Measurements from ENCODE around the gene SEZ6. TPM values are rescaled to one million over a fixed set of nuclear protein-coding genes. Genes with fewer than 3 reads are reported as not detected.
A peak's percentile ranks its signal among the peaks of the same experiment; 100 is the strongest.

Gene SEZ6
- total RNA-seq, 1 donor from 2014 or later = not detected

DNA sequence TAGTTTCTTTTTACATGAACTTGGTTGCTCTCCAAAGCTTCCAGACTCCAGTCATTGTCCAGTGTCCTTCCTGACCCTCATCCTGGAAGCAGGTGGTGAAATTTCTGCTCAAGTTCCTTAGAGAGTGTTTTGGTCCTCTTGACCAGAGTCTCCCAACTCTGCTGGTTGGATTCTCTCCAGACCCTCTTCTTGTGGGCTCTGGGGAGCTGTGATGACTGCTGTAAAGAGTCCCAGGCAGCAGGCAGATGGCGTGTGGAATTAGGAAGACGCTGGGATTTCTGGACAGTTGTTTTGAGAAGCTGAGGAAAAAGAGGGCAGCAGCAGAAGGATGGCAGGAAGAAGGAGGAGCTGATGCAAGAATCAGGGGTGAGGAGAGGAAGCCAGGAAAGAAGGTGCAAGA lies 1.6 kb upstream of the SEZ6 start:
- H3K27me3 ChIP-seq (ENCODE audit: insufficient read depth, low read length) = peaks cover 46% of the 10 kb centered on the region
- TF ChIP-seq EZH2 (IDR thresholded peaks at IDR 0.05; ENCODE audit: insufficient read depth, low read length) = no peak
- TF ChIP-seq, protein P1, sequence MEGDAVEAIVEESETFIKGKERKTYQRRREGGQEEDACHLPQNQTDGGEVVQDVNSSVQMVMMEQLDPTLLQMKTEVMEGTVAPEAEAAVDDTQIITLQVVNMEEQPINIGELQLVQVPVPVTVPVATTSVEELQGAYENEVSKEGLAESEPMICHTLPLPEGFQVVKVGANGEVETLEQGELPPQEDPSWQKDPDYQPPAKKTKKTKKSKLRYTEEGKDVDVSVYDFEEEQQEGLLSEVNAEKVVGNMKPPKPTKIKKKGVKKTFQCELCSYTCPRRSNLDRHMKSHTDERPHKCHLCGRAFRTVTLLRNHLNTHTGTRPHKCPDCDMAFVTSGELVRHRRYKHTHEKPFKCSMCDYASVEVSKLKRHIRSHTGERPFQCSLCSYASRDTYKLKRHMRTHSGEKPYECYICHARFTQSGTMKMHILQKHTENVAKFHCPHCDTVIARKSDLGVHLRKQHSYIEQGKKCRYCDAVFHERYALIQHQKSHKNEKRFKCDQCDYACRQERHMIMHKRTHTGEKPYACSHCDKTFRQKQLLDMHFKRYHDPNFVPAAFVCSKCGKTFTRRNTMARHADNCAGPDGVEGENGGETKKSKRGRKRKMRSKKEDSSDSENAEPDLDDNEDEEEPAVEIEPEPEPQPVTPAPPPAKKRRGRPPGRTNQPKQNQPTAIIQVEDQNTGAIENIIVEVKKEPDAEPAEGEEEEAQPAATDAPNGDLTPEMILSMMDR (IDR thresholded peaks at IDR 0.05; ENCODE audit: insufficient read depth, low read depth, low read length) = no peak
- H3K4me3 ChIP-seq (ENCODE audit: insufficient read depth, low read depth, low read length) = no peak overlapping the region
- H3K27ac ChIP-seq (ENCODE audit: low read depth, low read length) = no peak overlapping the region
- no peak overlapping the region for H3K9ac ChIP-seq (ENCODE audit: low read length)
- H3K27ac Mint-ChIP-seq (ENCODE audit: unreplicated experiment) = no peak overlapping the region
- peaks cover 11% of the 10 kb centered on the region for H3K4me1 Mint-ChIP-seq (ENCODE audit: low read depth, unreplicated experiment)
- no peaks in the 10 kb centered on the region for H3K79me2 ChIP-seq (ENCODE audit: insufficient read depth, low read length)
- H3K9me3 Mint-ChIP-seq (ENCODE audit: unreplicated experiment) = peaks cover 2% of the 10 kb centered on the region
- no peaks in the 10 kb centered on the region for H3K9me3 ChIP-seq (ENCODE audit: insufficient read depth, low read depth, low read length)
- H4K20me1 ChIP-seq (ENCODE audit: insufficient read depth, low read length) = peaks cover 2% of the 10 kb centered on the region
- H3K36me3 Mint-ChIP-seq (ENCODE audit: low read depth, unreplicated experiment) = peaks cover 2% of the 10 kb centered on the region
- H3K4me1 ChIP-seq (ENCODE audit: insufficient read depth, low read length) = peaks cover 2% of the 10 kb centered on the region
- FAIRE-seq (no peak), DNase-seq (ENCODE audit: low read depth) (no peak)
- H3K4me2 ChIP-seq (ENCODE audit: low read length) = no peak overlapping the region
- H3K27me3 Mint-ChIP-seq (ENCODE audit: low read depth, unreplicated experiment) = peaks cover 60% of the 10 kb centered on the region
- peak overlapping the region; percentile 2 for H3K4me3 Mint-ChIP-seq (ENCODE audit: unreplicated experiment)
- H2AFZ ChIP-seq (ENCODE audit: low read depth, low read length) = no peak overlapping the region
- no peaks in the 10 kb centered on the region for H3K36me3 ChIP-seq (ENCODE audit: insufficient read depth, low read length)

DNA sequence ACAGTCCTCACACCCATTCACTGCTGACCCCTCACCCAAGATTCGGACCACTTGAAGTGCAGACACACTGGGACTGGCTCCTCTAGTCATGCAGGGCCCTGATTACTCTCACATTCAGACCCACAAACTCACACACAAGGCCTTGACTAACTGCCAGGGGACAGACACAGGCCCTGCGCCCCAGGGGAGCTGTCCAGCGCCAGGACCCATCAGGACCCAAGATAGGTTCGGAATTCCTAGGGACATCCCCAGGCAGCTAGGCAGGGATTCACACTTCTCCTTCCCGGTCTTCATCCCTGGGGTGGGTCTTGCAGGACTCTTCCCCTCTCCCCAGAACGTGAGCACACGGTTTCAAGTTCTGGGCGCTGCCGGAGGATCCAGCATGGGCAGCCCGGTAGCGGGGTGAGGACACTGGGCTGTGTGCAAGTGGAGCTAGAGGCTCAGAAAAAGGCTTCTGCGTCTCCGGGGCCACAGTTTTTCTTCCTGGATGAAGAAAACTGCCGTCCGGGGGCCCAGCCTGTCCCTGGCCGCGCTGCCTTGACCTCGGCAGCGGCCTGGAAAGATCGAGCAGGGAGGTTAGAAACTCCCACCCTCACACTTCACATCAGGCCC lies 1.6 kb downstream of the SEZ6 start:
- TF ChIP-seq, protein P1 (IDR thresholded peaks at IDR 0.05; ENCODE audit: insufficient read depth, low read depth, low read length) = no peak
- TF ChIP-seq EZH2 (IDR thresholded peaks at IDR 0.05; ENCODE audit: insufficient read depth, low read length) = no peak
- peaks cover 51% of the 10 kb centered on the region for H3K27me3 Mint-ChIP-seq (ENCODE audit: low read depth, unreplicated experiment)

DNA sequence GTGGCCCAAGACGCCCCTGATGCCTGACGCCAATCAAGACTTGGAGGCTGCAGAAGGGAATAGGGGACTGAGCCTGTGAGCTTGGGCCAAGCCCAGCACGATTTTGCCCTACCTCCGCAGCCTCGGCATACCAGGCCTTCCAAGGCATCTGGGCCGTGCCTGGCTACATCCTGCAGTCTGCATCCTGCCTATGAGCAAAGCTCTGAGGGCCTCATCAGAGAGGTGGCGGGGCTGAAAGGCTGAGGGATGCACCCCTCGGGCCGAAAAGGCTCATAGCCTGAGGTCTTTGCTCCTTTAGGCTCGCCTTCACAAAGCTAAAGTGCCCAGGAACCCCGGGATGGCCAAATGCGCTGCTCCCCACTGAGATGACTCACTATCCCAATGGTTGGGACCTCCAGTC lies 2.5 kb downstream of the SEZ6 start:
- Mint-ChIP-seq H3K36me3 (ENCODE audit: low read depth, unreplicated experiment) (no peaks in the 10 kb centered on the region), H3K4me3 (ENCODE audit: unreplicated experiment) (no peak overlapping the region), H3K9me3 (ENCODE audit: unreplicated experiment) (peaks cover 3% of the 10 kb centered on the region), H3K27ac (ENCODE audit: unreplicated experiment) (no peak overlapping the region), H3K27me3 (ENCODE audit: low read depth, unreplicated experiment) (peaks cover 54% of the 10 kb centered on the region), H3K4me1 (ENCODE audit: low read depth, unreplicated experiment) (peaks cover 11% of the 10 kb centered on the region)
- peaks cover 46% of the 10 kb centered on the region for H3K27me3 ChIP-seq (ENCODE audit: insufficient read depth, low read length)
- DNase-seq (ENCODE audit: low read depth) (no peak), FAIRE-seq (no peak)
- peaks cover 2% of the 10 kb centered on the region for H3K4me1 ChIP-seq (ENCODE audit: insufficient read depth, low read length)
- H3K27ac ChIP-seq (ENCODE audit: low read depth, low read length) = no peak overlapping the region
- H3K9me3 ChIP-seq (ENCODE audit: insufficient read depth, low read depth, low read length) = no peaks in the 10 kb centered on the region
- no peak overlapping the region for H3K9ac ChIP-seq (ENCODE audit: low read length)
- TF ChIP-seq, protein P1 (IDR thresholded peaks at IDR 0.05; ENCODE audit: insufficient read depth, low read depth, low read length) = no peak
- TF ChIP-seq EZH2 (IDR thresholded peaks at IDR 0.05; ENCODE audit: insufficient read depth, low read length) = no peak
- peaks cover 2% of the 10 kb centered on the region for H4K20me1 ChIP-seq (ENCODE audit: insufficient read depth, low read length)
- no peaks in the 10 kb centered on the region for H3K79me2 ChIP-seq (ENCODE audit: insufficient read depth, low read length)
- no peaks in the 10 kb centered on the region for H3K36me3 ChIP-seq (ENCODE audit: insufficient read depth, low read length)
- H3K4me3 ChIP-seq (ENCODE audit: insufficient read depth, low read depth, low read length) = no peak overlapping the region
- no peak overlapping the region for H3K4me2 ChIP-seq (ENCODE audit: low read length)
- no peak overlapping the region for H2AFZ ChIP-seq (ENCODE audit: low read depth, low read length)

More for the DNA sequence above, 1.6 kb downstream of the SEZ6 start:
- DNase-seq (ENCODE audit: low read depth) (peak; percentile 23), FAIRE-seq (no peak)
- H3K4me2 ChIP-seq (ENCODE audit: low read length) = no peak overlapping the region
- H3K36me3 ChIP-seq (ENCODE audit: insufficient read depth, low read length) = no peaks in the 10 kb centered on the region
- no peaks in the 10 kb centered on the region for H3K36me3 Mint-ChIP-seq (ENCODE audit: low read depth, unreplicated experiment)
- H3K27ac ChIP-seq (ENCODE audit: low read depth, low read length) = no peak overlapping the region
- peaks cover 2% of the 10 kb centered on the region for H4K20me1 ChIP-seq (ENCODE audit: insufficient read depth, low read length)
- no peak overlapping the region for H3K4me3 ChIP-seq (ENCODE audit: insufficient read depth, low read depth, low read length)
- H2AFZ ChIP-seq (ENCODE audit: low read depth, low read length) = no peak overlapping the region
- no peak overlapping the region for H3K9ac ChIP-seq (ENCODE audit: low read length)
- H3K9me3 Mint-ChIP-seq (ENCODE audit: unreplicated experiment) = no peaks in the 10 kb centered on the region
- no peaks in the 10 kb centered on the region for H3K9me3 ChIP-seq (ENCODE audit: insufficient read depth, low read depth, low read length)
- peaks cover 2% of the 10 kb centered on the region for H3K4me1 ChIP-seq (ENCODE audit: insufficient read depth, low read length)
- peaks cover 11% of the 10 kb centered on the region for H3K4me1 Mint-ChIP-seq (ENCODE audit: low read depth, unreplicated experiment)
- H3K79me2 ChIP-seq (ENCODE audit: insufficient read depth, low read length) = no peaks in the 10 kb centered on the region
- no peak overlapping the region for H3K4me3 Mint-ChIP-seq (ENCODE audit: unreplicated experiment)
- H3K27me3 ChIP-seq (ENCODE audit: insufficient read depth, low read length) = peaks cover 42% of the 10 kb centered on the region
- peak overlapping the region; percentile 41 for H3K27ac Mint-ChIP-seq (ENCODE audit: unreplicated experiment)
